ENCODE data around the gene PKLR. TPM values are rescaled to one million over a fixed set of nuclear protein-coding genes. Genes with fewer than 3 reads are reported as not detected.

PKLR gene
- total RNA-seq, 1 experiment from 2014 or later = not detected

DNA sequence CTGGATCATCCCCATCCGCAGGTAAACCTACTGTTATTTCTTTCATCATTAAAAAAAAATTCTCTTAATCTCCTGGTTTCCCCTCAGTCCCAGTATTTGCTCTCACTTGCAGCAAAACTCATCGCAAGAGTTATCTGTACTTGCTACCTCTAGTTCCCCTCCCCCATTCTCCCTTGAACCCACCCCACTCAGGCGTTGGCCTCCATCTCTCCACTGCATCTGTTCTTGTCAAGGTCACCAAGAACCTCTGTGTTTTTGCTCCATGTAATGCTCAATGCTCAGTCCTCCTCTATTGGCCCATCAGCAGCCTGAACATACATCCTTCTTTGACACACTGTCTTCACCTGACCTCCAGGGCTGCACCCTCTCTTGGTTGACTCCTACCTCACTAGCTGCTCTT lies 4.6 kb downstream of the PKLR start:
- Histone ChIP-seq H3K56ac (ENCODE audit: insufficient read length, low read depth, low read length) (no peak overlapping the region), H4K5ac (ENCODE audit: insufficient read length, low read depth, low read length) (no peak overlapping the region), H3T11ph (ENCODE audit: low read length) (no peak overlapping the region), H3K27ac (ENCODE audit: insufficient read length, low read depth, low read length) (no peak overlapping the region), H3K79me2 (ENCODE audit: insufficient read depth, low read length) (no peaks in the 10 kb centered on the region), H4K20me1 (ENCODE audit: control insufficient read depth, insufficient read depth, insufficient read length) (no peaks in the 10 kb centered on the region), H2AFZ (ENCODE audit: low read length) (no peak overlapping the region), H3K79me1 (ENCODE audit: insufficient read depth, low read depth, low read length, poor library complexity, severe bottlenecking) (no peaks in the 10 kb centered on the region), H3K27me3 (ENCODE audit: insufficient read depth, low read length) (no peaks in the 10 kb centered on the region; the same call in 1 of the 2 replicates), H2BK15ac (ENCODE audit: low read depth, low read length) (no peak overlapping the region), H3K4ac (ENCODE audit: low read depth, low read length) (no peak overlapping the region), H3K4me1 (ENCODE audit: insufficient read depth, low read length) (no peaks in the 10 kb centered on the region; the same call in 1 of the 2 replicates), H3K9ac (ENCODE audit: extremely low read depth, insufficient read length, low read length) (no peak overlapping the region), H3K14ac (ENCODE audit: insufficient read depth, low read length) (no peak overlapping the region), H3K4me2 (ENCODE audit: insufficient read depth, insufficient read length, low read length) (no peak overlapping the region), H3K18ac (ENCODE audit: insufficient read length, low read depth, low read length) (no peak overlapping the region), H2BK120ac (ENCODE audit: low read depth, low read length, poor library complexity, severe bottlenecking) (no peak overlapping the region), H4K91ac (ENCODE audit: insufficient read length, low read depth, low read length) (no peak overlapping the region), H2AK5ac (ENCODE audit: insufficient read length, low read length) (no peak overlapping the region), H3K23ac (ENCODE audit: insufficient read length, low read depth, low read length) (no peak overlapping the region), H2BK12ac (ENCODE audit: insufficient read length, low read depth, low read length) (no peak overlapping the region), H3K9me3 (ENCODE audit: control insufficient read depth, low read depth, low read length) (no peaks in the 10 kb centered on the region), H4K8ac (replicated peaks; ENCODE audit: insufficient read length, low read depth, low read length) (no peak overlapping the region), H3K23me2 (ENCODE audit: insufficient read length, low read depth, low read length, poor library complexity, severe bottlenecking) (peaks cover 12% of the 10 kb centered on the region), H2BK20ac (ENCODE audit: low read depth, low read length, poor library complexity, severe bottlenecking) (no peak overlapping the region), H2BK5ac (ENCODE audit: insufficient read length, low read length) (no peak overlapping the region)
- Mint-ChIP-seq H3K9me3 (no peaks in the 10 kb centered on the region; a peak in 1 of 5 replicates), H3K4me3 (no peak overlapping the region), H3K27ac (peak overlapping the region in 1 of 3 experiments; percentile 7; a peak in 1 of 7 replicates), H3K36me3 (ENCODE audit: insufficient read depth in 1 of 3, low read depth in 3 of 3) (no peaks in the 10 kb centered on the region), H3K4me1 (peaks cover 14 to 29% of the 10 kb centered on the region in 2 experiments), H3K27me3 (ENCODE audit: low read depth) (peaks cover 18% of the 10 kb centered on the region)
- WGBS (ENCODE audit: extremely low coverage, insufficient read length, low lambda C conversion rate) = no CpG with 5 or more reads among the region's 3 CpGs
- no peak for DNase-seq
- TF ChIP-seq, protein P1, sequence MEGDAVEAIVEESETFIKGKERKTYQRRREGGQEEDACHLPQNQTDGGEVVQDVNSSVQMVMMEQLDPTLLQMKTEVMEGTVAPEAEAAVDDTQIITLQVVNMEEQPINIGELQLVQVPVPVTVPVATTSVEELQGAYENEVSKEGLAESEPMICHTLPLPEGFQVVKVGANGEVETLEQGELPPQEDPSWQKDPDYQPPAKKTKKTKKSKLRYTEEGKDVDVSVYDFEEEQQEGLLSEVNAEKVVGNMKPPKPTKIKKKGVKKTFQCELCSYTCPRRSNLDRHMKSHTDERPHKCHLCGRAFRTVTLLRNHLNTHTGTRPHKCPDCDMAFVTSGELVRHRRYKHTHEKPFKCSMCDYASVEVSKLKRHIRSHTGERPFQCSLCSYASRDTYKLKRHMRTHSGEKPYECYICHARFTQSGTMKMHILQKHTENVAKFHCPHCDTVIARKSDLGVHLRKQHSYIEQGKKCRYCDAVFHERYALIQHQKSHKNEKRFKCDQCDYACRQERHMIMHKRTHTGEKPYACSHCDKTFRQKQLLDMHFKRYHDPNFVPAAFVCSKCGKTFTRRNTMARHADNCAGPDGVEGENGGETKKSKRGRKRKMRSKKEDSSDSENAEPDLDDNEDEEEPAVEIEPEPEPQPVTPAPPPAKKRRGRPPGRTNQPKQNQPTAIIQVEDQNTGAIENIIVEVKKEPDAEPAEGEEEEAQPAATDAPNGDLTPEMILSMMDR (conservative IDR thresholded peaks at IDR 0.05) = no peak
